Measurements from ENCODE around the gene ULBP3. TPM values are rescaled to one million over a fixed set of nuclear protein-coding genes. Genes with fewer than 3 reads are reported as not detected.

ULBP3 gene
- total and polyA plus RNA-seq, 2 of the 13 experiments (the other 11 are each of a cell fraction or from before 2014, with no cell fraction given) = 0.42 to 0.48 TPM

GRCh38 chr6:150038202-150039062, 30.5 kb downstream of the ULBP3 start:
- ChIA-PET POLR2A (no interaction called here), CTCF (ENCODE audit: low intra/inter-chr PET ratio, low total read pairs) (no interaction called here)
- TF ChIP-seq ZNF296 (CRISPR knock-in tag; conservative IDR thresholded peaks at IDR 0.05) = no peak
- no peak for TF ChIP-seq SRSF1 (optimal IDR thresholded peaks at IDR 0.05; ENCODE audit: low read depth, low read length)
- no peak for TF ChIP-seq NFIC (IDR thresholded peaks at IDR 0.05; ENCODE audit: low read length)
- TF ChIP-seq AGO2 (optimal IDR thresholded peaks at IDR 0.05; ENCODE audit: low read depth, low read length) = no peak
- no peak for TF ChIP-seq XRCC5 (optimal IDR thresholded peaks at IDR 0.05; ENCODE audit: low read length)
- TF ChIP-seq ZNF704 (CRISPR knock-in tag; IDR thresholded peaks at IDR 0.05; ENCODE audit: borderline replicate concordance) = no peak
- no peak for TF ChIP-seq IRF9 (CRISPR knock-in tag; IDR thresholded peaks at IDR 0.05; ENCODE audit: borderline replicate concordance)
- TF ChIP-seq NR0B2 (CRISPR knock-in tag; IDR thresholded peaks at IDR 0.05) = no peak
- TF ChIP-seq IKZF4 (CRISPR knock-in tag; IDR thresholded peaks at IDR 0.05; ENCODE audit: borderline replicate concordance, low read depth, not compliant biosample characterization) = no peak
- TF ChIP-seq MBNL3 (CRISPR knock-in tag; conservative IDR thresholded peaks at IDR 0.05) = no peak
- TF ChIP-seq ZNF879 (CRISPR knock-in tag; IDR thresholded peaks at IDR 0.05) = no peak
- Histone ChIP-seq H3K9me3 (ENCODE audit: low read length) (no peaks in the 10 kb centered on the region), H3K79me2 (ENCODE audit: insufficient read depth, low read length) (no peaks in the 10 kb centered on the region), H3K36me3 (replicated peaks in 1 of 2; ENCODE audit: control insufficient read depth in 1 of 2, insufficient read depth in 2 of 2, low read length in 2 of 2) (no peaks in the 10 kb centered on the region), H3K27me3 (ENCODE audit: control insufficient read depth in 1 of 2, insufficient read depth in 2 of 2, low read length in 2 of 2) (peaks cover 9 to 56% of the 10 kb centered on the region in 2 experiments), H3K4me2 (ENCODE audit: low read depth, low read length) (no peak overlapping the region), H2AFZ (ENCODE audit: low read length) (no peak overlapping the region), H4K20me1 (ENCODE audit: insufficient read depth, low read length) (no peaks in the 10 kb centered on the region), H3K9ac (ENCODE audit: insufficient read depth, low read depth, low read length) (no peak overlapping the region), H3K4me3 (replicated peaks in 1 of 3; ENCODE audit: insufficient read depth in 1 of 3, low read depth in 2 of 3, low read length in 3 of 3) (no peak overlapping the region), H3K27ac (ENCODE audit: extremely low read length, insufficient read depth, low read length) (no peak overlapping the region), H3K4me1 (ENCODE audit: insufficient read depth, low read length) (no peaks in the 10 kb centered on the region)
- no TSS peak for BruUV-seq (replicated peaks)
- DNase-seq (ENCODE audit: low spot score) = no peak
- in situ Hi-C loops (cut with HindIII; ENCODE audit: extremely low pct_ligation_motif_present, low pct_unique_long_range_greater_than_20kb) = no loop called here
- ATAC-seq = no peak
- intact Hi-C loops (cut with micrococcal nuclease; ENCODE audit: unreplicated experiment) = no loop called here
- WGBS (ENCODE audit: low lambda C conversion rate) = 47% methylated on average over 21 of the region's 21 CpGs
- no peak for FAIRE-seq
